OCI-LY3 (cell line): ENCODE data around the gene LDHAL6B.

Source experiments
- H2AFZ ChIP-seq: fragments of 200-600, 300-600 bp; shearing (Covaris generic); 2 replicates; pipeline ENCODE4 v1.6.0; 2014; ENCODE audit warnings: antibody characterized with exemption, low read depth, low read length
- H3K27ac ChIP-seq: fragments of 200-600, 300-600 bp; sonication (generic); 2 replicates; pipeline ENCODE4 v1.5.1; 2014; ENCODE audit warnings: mild to moderate bottlenecking, low read length, moderate library complexity, mixed read lengths
- H3K27me3 ChIP-seq: fragments of 200-600, 300-600 bp; sonication (generic); 2 replicates; pipeline ENCODE4 v1.6.1; 2014; ENCODE audit warnings: low read depth, low read length, mixed read lengths
- H3K36me3 ChIP-seq: fragments of 200-600, 300-600 bp; sonication (generic); replicated peaks from 2 replicates; pipeline ENCODE3; 2014; ENCODE audit warnings: low read depth, low read length, mixed read lengths
- H3K4me1 ChIP-seq: fragments of 300-600, 200-600 bp; sonication (generic); 2 replicates; pipeline ENCODE4 v1.6.1; 2014; ENCODE audit warnings: low read length, mixed read lengths
- H3K4me2 ChIP-seq: fragments of 200-600, 300-600 bp; sonication (generic); 2 replicates; pipeline ENCODE4 v1.6.1; 2014; ENCODE audit warnings: low read length, mixed read lengths
- H3K4me3 ChIP-seq: fragments of 300-600, 200-600 bp; sonication (generic); 2 replicates; pipeline ENCODE4 v1.5.1; 2014; ENCODE audit warnings: antibody characterized with exemption, mild to moderate bottlenecking, low read length, moderate library complexity
- H3K79me2 ChIP-seq: fragments of 300-600, 200-600 bp; shearing (Covaris generic); 2 replicates; pipeline ENCODE4 v1.6.1; 2014; ENCODE audit warnings: mild to moderate bottlenecking, low read length, mixed read lengths
- H3K9ac ChIP-seq: fragments of 300-600, 200-600 bp; shearing (Covaris generic); 2 replicates; pipeline ENCODE4 v1.6.0; 2014; ENCODE audit warnings: mild to moderate bottlenecking, low read length, moderate library complexity
- H3K9me3 ChIP-seq: fragments of 200-600, 300-600 bp; shearing (Covaris generic); 2 replicates; pipeline ENCODE4 v1.6.1; 2014; ENCODE audit warnings: low read length, mixed read lengths; ENCODE audit not compliant: insufficient read depth
- H4K20me1 ChIP-seq: fragments of 200-600, 300-600 bp; sonication (generic); 2 replicates; pipeline ENCODE4 v1.6.1; 2016; ENCODE audit warnings: low read length, mixed read lengths; ENCODE audit not compliant: insufficient read depth
- CTCF ChIP-seq: fragments of 200-600, 300-600 bp; sonication (generic); IDR thresholded peaks from 2 replicates; pipeline ENCODE4 v1.5.1; 2014; ENCODE audit warnings: antibody characterized with exemption, low read length, low read depth
- EZH2phosphoT487 ChIP-seq: fragments of 200-600 bp; shearing (Covaris generic); IDR thresholded peaks from 2 replicates; pipeline ENCODE4 v1.6.1; 2018; ENCODE audit warnings: antibody characterized with exemption, mixed run types, low read depth

LDHAL6B gene

GRCh38 chr15:59186501-59186900 lies 20.1 kb upstream of the LDHAL6B start:
- TF ChIP-seq CTCF (no peak), EZH2phosphoT487 (no peak)
- peaks cover 17% of the 10 kb centered on the region for H3K36me3 ChIP-seq
- H3K79me2 ChIP-seq: no peaks in the 10 kb centered on the region
- no peaks in the 10 kb centered on the region for H3K4me1 ChIP-seq
- H3K27ac ChIP-seq: no peak overlapping the region
- H3K9ac ChIP-seq: no peak overlapping the region
- H3K4me2 ChIP-seq: no peak overlapping the region
- H3K9me3 ChIP-seq: no peaks in the 10 kb centered on the region
- no peak overlapping the region for H2AFZ ChIP-seq
- no peaks in the 10 kb centered on the region for H3K27me3 ChIP-seq
- no peak overlapping the region for H3K4me3 ChIP-seq
- no peaks in the 10 kb centered on the region for H4K20me1 ChIP-seq

DNA sequence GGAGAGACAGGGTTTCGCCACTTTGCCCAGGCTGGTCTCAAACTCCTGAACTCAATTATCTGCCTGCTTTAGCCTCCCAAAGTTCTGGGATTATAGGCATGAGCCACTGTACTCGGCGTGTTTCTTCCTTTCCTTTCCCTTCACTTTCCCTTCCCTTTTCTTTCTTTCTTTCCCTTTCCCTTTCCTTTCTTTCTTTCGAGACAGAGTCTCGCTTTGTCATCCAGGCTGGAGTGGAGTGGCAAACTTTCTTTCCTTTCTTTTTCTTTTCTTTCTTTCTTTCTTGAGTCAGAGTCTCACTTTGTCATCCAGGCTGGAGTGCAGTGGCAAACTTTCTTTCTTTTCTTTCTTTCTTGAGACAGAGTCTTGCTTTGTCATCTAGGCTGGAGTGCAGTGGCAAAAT lies 17.4 kb upstream of the LDHAL6B start:
- H3K4me3 ChIP-seq: no peak overlapping the region
- H3K27ac ChIP-seq: no peak overlapping the region
- H3K27me3 ChIP-seq: no peaks in the 10 kb centered on the region
- H2AFZ ChIP-seq: no peak overlapping the region
- H3K79me2 ChIP-seq: no peaks in the 10 kb centered on the region
- peaks cover 9% of the 10 kb centered on the region for H3K36me3 ChIP-seq
- H3K4me1 ChIP-seq: no peaks in the 10 kb centered on the region
- H3K4me2 ChIP-seq: no peak overlapping the region
- H3K9ac ChIP-seq: no peak overlapping the region
- no peaks in the 10 kb centered on the region for H3K9me3 ChIP-seq
- no peaks in the 10 kb centered on the region for H4K20me1 ChIP-seq
- TF ChIP-seq CTCF (no peak), EZH2phosphoT487 (no peak)

DNA sequence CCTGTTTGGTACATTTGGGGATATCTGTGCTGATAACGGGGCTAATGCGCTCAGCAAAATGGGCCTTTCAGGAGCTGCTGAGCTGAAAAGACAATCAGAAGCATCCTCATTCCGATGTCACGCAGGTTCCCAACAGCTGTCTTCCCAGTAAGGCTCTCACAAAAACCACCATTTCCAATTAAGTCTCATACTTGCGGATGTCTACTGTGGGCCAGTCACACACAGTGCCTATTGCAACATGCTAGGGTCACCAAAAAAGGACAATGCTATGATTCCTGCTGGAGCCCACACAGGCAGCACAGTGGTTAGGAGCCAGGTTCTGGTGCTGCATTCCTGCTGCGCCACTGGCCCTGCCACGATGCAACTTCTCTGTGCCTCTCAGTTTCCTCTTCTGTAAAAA lies 16.4 kb upstream of the LDHAL6B start:
- no peak overlapping the region for H3K4me2 ChIP-seq
- H3K4me1 ChIP-seq: no peaks in the 10 kb centered on the region
- H3K36me3 ChIP-seq: peaks cover 15% of the 10 kb centered on the region
- no peak overlapping the region for H2AFZ ChIP-seq
- no peaks in the 10 kb centered on the region for H3K79me2 ChIP-seq
- H3K27me3 ChIP-seq: no peaks in the 10 kb centered on the region
- TF ChIP-seq EZH2phosphoT487 (no peak), CTCF (no peak)
- no peaks in the 10 kb centered on the region for H4K20me1 ChIP-seq
- H3K9ac ChIP-seq: no peak overlapping the region
- H3K9me3 ChIP-seq: no peaks in the 10 kb centered on the region
- H3K27ac ChIP-seq: no peak overlapping the region
- H3K4me3 ChIP-seq: no peak overlapping the region

GRCh38 chr15:59191855-59192237 lies 14.8 kb upstream of the LDHAL6B start:
- Histone ChIP-seq H3K4me2 (no peak overlapping the region), H4K20me1 (no peaks in the 10 kb centered on the region), H3K36me3 (peaks cover 15% of the 10 kb centered on the region), H3K9ac (no peak overlapping the region), H3K9me3 (no peaks in the 10 kb centered on the region), H3K79me2 (no peaks in the 10 kb centered on the region), H3K4me3 (no peak overlapping the region), H2AFZ (no peak overlapping the region), H3K27me3 (no peaks in the 10 kb centered on the region), H3K4me1 (no peaks in the 10 kb centered on the region), H3K27ac (no peak overlapping the region)
- TF ChIP-seq CTCF: no peak
- no peak for TF ChIP-seq EZH2phosphoT487
